ENCODE data around the gene EIF4ENIF1.
A peak's percentile ranks its signal among the peaks of the same experiment; 100 is the strongest.
"Not testable (repeated sequence)": the region's sequence is repeated elsewhere in the genome, so short reads cannot be mapped to it uniquely, and the experiment has no call there.

The EIF4ENIF1 gene

GRCh38 chr22:31489632-31490495 is at the start of gene EIF4ENIF1:
Gene EIF4ENIF1, minus strand, starts transcription at chr22:31489842. Its CDS starts 1,124 bp downstream, at chr22:31488718.
- DNase-seq (ENCODE audit: low read depth), result peak; percentile 80

GRCh38 chr22:31538815-31539214 is 49.2 kb upstream of the EIF4ENIF1 start:
- peak; percentile 15 for DNase-seq (ENCODE audit: low read depth)

DNA sequence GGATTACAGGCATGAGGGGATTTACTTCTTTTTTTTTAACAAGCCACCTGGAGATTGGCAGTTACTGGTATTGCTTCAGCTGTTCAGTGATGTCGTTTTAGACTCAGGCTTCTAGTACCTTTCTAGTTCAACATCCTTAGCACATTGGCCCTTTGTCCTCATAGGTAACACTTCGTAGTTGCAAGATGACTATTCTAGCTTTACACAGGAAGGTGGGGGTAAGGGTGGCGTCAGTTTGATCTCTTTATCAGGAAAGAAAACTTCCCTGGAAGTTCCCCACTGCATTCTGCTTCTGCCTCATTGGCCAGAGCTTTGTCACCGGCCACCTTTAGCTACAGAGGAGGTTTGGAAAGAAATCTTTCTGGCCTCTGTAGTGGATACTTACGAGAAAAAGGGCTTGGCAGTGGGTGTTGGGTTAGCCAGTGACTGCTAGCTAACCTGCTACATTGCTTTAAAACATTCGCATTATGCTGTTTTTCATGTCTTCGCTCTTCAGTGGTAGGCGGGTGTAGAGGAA is 47.4 kb upstream of the EIF4ENIF1 start:
- DNase-seq (ENCODE audit: low read depth), result peak; percentile 28

DNA sequence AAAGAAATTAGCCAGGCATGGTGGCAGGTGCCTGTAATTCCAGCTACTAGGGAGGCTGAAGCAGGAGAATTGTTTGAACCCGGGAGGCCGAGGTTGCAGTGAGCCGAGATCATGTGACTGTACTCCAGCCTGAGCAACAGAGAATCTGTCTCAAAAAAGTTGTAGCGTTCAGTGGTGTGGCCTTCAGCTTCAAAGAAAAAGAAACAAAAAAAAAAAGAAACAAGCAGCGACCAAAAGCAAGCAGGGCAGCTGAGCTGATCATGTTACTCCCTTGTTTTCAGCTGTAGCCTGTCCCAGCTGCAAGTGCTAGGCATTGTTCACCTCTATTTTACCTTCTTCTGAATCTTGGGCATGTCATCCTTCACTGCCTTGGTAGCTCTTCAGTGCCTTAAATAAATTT is 43.7 kb upstream of the EIF4ENIF1 start:
- no peak for DNase-seq (ENCODE audit: low read depth)

DNA sequence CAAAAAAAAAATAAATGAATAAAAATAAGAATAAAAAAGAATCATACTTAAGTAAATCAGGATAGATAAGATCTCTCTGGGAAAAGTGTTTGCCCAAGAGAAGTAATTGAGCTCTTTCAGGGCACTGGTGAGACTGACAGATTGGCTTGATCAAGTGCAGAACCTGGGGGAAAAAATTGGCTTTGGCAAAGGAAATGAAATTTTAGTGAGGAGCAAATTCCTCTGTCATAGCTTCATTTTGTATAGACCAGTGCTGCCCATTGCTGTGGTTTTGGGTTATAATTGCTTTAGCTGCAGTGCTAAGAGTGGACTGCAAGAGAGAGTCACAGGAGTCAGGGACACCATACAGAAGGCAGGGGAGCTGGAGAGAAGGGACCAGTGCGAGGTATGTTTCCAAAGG is 42.4 kb upstream of the EIF4ENIF1 start:
- no peak for DNase-seq (ENCODE audit: low read depth)

DNA sequence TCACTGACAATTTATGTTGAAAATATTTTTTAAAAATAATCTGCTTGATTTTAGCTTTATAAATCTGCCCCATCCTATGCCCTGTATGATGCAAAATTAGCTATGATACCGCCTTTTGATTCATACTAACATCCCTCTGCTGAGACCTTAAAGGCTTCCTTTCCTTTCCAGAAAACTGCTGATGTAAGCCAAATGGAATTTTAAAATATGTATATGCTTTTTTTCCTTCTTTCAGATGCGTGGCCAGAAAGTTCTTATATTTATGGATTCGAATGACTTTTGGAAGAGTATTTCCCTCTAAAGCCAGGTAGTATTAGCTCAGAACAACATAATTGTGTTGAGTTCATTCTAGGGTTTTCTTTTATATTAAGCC is 41.2 kb upstream of the EIF4ENIF1 start:
- no peak for DNase-seq (ENCODE audit: low read depth)

GRCh38 chr22:31526270-31526669 is 36.6 kb upstream of the EIF4ENIF1 start:
- peak; percentile 54 for DNase-seq (ENCODE audit: low read depth)

DNA sequence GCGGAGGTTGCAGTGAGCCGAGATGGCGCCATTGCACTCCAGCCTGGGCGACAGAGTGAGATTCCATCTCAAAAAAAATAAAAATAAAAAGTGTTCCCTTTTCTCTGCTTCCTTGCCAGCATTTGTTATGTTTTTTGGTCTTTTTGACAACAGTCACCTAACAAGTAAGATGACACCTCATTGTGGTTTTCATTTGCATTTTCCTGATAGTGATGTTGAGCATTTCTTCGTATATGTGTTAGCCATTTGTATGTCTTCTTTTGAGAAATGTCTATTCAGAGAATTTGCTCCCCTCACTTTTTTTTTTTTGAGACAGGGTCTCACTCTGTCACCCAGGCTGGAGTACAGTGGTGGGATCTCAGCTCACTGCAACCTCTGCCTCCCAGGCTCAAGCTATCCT is 34.5 kb upstream of the EIF4ENIF1 start:
- DNase-seq (ENCODE audit: low read depth), result not testable (repeated sequence)

DNA sequence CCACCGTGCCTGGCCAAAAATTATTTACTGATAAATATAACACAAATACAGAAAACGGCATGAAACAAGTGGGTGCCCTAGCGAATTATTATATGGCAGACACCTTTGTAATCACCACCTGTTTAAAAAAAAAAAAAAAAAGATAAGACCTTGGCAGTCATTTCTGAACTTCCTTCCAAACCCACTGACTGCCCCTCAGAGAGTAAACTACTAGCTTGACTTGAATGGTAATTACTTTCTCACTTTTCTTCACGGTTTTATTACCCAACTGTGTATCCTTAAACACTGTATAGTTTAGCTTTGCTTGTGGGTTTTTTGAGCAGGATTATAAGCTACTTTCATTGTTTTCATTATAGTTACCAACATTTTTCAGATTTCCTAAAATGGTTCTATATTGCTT is 30.4 kb upstream of the EIF4ENIF1 start:
- DNase-seq (ENCODE audit: low read depth), result no peak

DNA sequence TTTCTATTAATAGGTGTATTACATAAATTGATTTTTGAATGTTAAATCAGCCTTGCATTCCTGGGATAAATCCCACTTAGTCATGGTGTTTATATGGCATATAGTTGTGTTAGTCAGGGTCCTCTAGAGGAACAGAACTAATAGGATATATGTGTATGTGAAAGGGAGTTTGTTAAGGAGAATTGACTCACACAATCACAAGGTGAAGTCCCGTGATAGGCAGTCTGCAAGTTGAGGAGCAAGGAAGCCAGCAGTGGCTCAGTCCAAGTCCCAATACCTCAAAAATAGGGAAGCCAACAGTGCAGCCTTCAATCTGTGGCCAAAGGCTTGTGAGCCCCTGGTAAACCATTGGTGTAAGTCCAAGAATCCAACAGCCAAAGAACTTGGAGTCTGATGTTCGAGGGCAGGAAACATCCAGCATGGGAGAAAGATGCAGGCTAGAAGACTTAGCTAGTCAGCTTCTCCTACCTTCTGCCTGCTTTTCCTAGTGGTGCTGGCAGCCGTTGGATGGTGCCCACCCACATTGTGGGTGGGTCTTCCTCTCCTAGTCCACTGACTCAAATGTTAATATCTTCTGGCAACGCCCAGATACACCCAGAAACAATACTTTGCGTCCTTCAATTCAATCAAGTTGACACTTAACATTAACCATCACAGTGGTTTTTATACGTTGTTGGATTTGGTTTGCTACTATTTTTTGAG is 19.6 kb upstream of the EIF4ENIF1 start:
- DNase-seq (ENCODE audit: low read depth), result no peak

GRCh38 chr22:31508536-31508935 is 18.9 kb upstream of the EIF4ENIF1 start:
- no peak for DNase-seq (ENCODE audit: low read depth)

DNA sequence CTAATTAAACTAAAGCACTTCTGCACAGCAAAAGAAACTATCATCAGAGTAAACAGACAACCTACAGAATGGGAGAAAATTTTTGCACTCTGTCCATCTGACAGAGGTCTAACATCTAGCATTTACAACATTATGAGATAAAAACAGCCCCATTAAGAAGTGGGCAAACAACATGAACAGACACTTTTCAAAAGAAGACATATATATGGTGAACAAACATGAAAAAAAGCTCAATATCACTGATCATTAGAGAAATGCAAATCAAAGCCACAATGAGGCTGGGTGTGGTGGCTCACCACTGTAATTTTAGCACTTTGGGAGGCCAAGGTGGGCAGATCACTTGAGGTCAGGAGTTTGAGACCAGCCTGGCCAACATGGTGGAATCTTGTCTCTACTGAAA is 17.9 kb upstream of the EIF4ENIF1 start:
- DNase-seq (ENCODE audit: low read depth), result not testable (repeated sequence)

- DNase-seq (ENCODE audit: low read depth), result no peak
Measured at GRCh38 chr22:31504282-31504681, 14.6 kb upstream of the EIF4ENIF1 start.

GRCh38 chr22:31503211-31503964 is 13.7 kb upstream of the EIF4ENIF1 start:
- DNase-seq (ENCODE audit: low read depth), result no peak

- DNase-seq (ENCODE audit: low read depth), result no peak
Measured at GRCh38 chr22:31501738-31502137, 12.1 kb upstream of the EIF4ENIF1 start.

DNA sequence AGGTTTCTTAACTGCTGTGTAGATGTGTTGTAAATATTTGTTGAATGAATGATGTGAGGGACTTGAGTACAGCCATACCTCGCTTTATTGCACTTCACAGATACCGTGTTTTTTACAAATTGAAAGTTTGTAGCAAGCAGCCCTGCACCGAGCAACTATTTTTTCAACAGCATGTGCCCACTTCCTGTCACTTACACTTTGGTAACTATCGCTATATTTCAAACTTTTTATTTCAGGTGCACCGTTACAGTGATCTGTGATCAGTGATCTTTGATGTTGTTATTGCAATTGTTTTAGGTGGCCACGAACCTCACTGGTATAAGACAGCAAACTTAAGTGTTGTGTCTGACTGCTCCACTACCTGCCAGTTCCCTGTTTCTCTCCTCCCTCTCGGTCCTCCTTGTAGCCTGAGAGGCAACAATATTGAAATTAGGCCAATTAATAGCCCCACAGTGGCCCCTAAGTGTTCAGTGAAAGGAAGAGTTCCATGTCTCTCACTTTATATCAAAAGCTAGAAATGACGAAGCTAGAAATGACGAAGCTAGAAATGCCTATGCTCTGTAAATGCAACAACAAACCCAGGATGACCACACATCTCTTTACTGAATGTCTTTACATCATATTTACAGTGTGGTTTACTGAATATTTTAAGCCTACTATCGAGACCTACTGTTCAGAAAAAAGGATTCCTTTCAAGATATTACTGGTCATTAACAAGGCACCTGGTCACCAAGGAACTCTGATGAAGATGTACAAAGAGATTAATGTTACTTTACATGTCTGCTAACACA is 7.7 kb upstream of the EIF4ENIF1 start:
- no peak for DNase-seq (ENCODE audit: low read depth)

DNA sequence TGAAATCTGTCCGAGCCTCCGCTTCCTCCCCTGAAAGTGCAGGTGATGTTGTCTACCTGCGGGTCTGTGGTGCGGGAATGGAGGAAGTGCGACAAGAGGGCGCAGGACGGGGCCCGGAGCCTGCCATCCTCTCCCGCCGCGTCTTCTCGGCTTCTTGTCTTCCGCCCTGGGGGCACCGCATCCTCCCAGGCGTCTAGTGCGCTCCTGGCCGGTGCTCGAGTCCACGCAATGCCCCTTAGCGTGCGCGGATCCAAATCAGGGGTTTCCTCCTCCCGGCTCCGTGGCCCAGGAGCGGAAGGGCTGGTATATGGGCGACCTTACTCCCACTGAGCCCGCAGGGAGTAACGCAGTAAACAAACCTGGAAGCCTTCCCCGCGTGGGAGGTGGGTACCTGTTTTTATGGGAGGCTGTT is 7.1 kb upstream of the EIF4ENIF1 start:
- DNase-seq (ENCODE audit: low read depth), result peak; percentile 23

- peak; percentile 96 for DNase-seq (ENCODE audit: low read depth)
Measured at GRCh38 chr22:31496007-31496734, 6.5 kb upstream of the EIF4ENIF1 start, which contains the start of gene SFI1. Gene SFI1, plus strand, starts transcription at chr22:31496536. Its CDS starts 11,749 bp downstream, at chr22:31508285.

- no peak for DNase-seq (ENCODE audit: low read depth)
Measured at GRCh38 chr22:31495343-31495742, 5.7 kb upstream of the EIF4ENIF1 start.

DNA sequence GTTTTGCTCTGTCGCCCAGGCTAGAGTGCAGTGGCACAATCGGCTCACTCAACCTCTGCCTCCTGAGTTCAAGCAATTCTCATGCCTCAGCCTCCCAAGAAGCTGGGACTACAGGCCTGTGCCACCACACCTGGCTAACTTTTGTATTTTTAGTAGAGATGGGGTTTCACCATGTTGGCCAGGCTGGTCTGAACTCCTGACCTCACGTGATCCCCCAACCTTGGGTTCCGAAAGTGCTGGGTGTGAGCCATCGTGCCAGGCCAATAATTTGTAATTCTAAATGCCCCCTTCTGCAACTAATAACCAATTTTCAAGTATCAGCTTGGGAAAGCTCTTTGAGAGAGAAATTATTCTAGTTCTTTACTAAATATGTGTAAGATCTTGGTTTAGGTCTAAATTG is 3.7 kb upstream of the EIF4ENIF1 start:
- not testable (repeated sequence) for DNase-seq (ENCODE audit: low read depth)

DNA sequence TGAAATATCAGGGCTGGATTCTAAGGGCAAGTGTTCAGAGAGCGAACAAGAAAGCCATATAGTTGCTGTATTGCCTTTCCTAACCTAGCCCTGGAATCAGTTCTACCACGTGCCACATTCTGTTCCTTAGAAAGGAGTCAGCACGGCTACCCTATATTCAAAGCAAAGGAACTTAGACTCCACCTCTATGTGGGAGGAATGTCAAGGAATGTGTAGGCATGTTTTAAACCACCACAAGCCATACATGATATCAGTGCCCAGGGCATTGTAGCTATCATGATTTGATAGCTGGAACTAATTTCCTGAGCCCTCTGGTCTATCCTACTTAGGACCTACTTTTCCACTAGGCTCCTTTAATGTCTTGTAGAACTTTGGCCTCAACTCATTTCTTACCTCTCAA is 2.5 kb upstream of the EIF4ENIF1 start:
- no peak for DNase-seq (ENCODE audit: low read depth)
